Neural crest cell (in vitro differentiated cells): ENCODE results near the gene AGMO. TPM values are rescaled to one million over a fixed set of nuclear protein-coding genes. Genes with fewer than 3 reads are reported as not detected.

Experiments used
- DNase-seq: peaks from one replicate; pipeline ENCODE4 v3.0.0; 2021; ENCODE audit warnings: low read depth, mixed read lengths, low spot score
- H3K27ac Mint-ChIP-seq: one replicate; pipeline ENCODE4 v1.8.0; 2021; ENCODE audit warnings: mild to moderate bottlenecking, mixed read lengths; ENCODE audit not compliant: unreplicated experiment
- H3K27me3 Mint-ChIP-seq: 2 replicates; pipeline ENCODE4 v1.8.0; 2021; ENCODE audit warnings: low read depth, mild to moderate bottlenecking, mixed read lengths
- H3K36me3 Mint-ChIP-seq: 2 replicates; pipeline ENCODE4 v1.8.0; 2021; ENCODE audit warnings: low read depth, mild to moderate bottlenecking, mixed read lengths
- H3K4me1 Mint-ChIP-seq: 2 replicates; pipeline ENCODE4 v1.8.0; 2021; ENCODE audit warnings: mixed read lengths
- H3K4me3 Mint-ChIP-seq: one replicate; pipeline ENCODE4 v1.8.0; 2021; ENCODE audit warnings: mild to moderate bottlenecking, mixed read lengths
- H3K9me3 Mint-ChIP-seq: 2 replicates; pipeline ENCODE4 v1.8.0; 2021; ENCODE audit warnings: mixed read lengths
- total RNA-seq: library from RNA; stranded (reverse); gene quantifications from 2 replicates; pipeline ENCODE4 v1.2.1, GENCODE V29; 2021
- TF ChIP-seq, protein P1 (sequence below): fragments of 200-600 bp; sonication (generic); conservative IDR thresholded peaks from 2 replicates; pipeline ENCODE4 v1.5.0; 2021; ENCODE audit warnings: antibody characterized with exemption, mild to moderate bottlenecking

AGMO gene
- total RNA-seq, 1 donor from 2014 or later = 0.51 TPM

- TF ChIP-seq, protein P1, sequence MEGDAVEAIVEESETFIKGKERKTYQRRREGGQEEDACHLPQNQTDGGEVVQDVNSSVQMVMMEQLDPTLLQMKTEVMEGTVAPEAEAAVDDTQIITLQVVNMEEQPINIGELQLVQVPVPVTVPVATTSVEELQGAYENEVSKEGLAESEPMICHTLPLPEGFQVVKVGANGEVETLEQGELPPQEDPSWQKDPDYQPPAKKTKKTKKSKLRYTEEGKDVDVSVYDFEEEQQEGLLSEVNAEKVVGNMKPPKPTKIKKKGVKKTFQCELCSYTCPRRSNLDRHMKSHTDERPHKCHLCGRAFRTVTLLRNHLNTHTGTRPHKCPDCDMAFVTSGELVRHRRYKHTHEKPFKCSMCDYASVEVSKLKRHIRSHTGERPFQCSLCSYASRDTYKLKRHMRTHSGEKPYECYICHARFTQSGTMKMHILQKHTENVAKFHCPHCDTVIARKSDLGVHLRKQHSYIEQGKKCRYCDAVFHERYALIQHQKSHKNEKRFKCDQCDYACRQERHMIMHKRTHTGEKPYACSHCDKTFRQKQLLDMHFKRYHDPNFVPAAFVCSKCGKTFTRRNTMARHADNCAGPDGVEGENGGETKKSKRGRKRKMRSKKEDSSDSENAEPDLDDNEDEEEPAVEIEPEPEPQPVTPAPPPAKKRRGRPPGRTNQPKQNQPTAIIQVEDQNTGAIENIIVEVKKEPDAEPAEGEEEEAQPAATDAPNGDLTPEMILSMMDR = no peak
- Mint-ChIP-seq H3K4me3 (no peak overlapping the region), H3K4me1 (peaks cover 25% of the 10 kb centered on the region), H3K36me3 (peaks cover 5% of the 10 kb centered on the region), H3K9me3 (peaks cover 4% of the 10 kb centered on the region), H3K27ac (no peak overlapping the region), H3K27me3 (no peaks in the 10 kb centered on the region)
- DNase-seq = no peak
Observed at GRCh38 chr7:15515252-15515651, 46.6 kb downstream of the AGMO start.

DNA sequence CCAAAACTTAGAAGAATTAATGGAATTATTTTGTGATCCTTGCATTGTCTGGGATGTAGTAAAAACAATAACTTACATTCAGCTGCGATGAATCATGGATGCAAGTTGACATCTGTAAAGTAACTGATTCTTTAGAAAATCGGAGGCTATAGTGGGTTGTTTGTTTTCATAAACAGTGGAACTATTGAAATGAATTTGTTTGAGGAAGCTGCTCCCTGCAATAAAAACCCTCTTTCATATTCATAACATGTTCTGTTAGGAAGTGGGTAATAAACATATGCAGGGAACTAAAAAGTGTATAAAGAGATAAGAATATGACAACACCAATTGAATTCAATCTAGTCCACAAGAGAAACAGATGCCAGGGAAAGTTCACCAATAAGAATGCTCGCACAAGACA is 53.6 kb downstream of the AGMO start:
- TF ChIP-seq, protein P1 = no peak
- Mint-ChIP-seq H3K9me3 (peaks cover 3% of the 10 kb centered on the region), H3K4me1 (peaks cover 32% of the 10 kb centered on the region), H3K27me3 (no peaks in the 10 kb centered on the region), H3K27ac (peak overlapping the region; percentile 62), H3K36me3 (no peaks in the 10 kb centered on the region), H3K4me3 (no peak overlapping the region)
- DNase-seq = no peak

DNA sequence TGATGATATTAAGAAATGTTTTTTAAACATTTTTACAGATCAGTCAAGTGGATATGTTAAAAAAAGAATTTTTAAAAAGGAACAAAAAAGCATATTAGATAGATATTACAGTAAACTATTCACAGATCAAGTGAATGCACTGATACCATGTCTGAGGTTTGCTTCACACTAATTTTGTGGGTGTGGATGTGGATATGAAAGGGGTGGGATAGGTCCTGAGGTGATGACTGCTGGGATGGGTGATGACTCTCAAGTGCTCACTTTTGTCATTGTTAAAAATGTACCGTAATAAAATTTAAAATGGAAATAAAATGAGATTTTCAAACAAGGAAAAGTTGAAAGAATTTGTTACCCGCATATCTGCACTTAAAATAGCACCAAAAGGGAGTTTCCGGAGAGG is 54.1 kb downstream of the AGMO start:
- Mint-ChIP-seq H3K27ac (no peak overlapping the region), H3K27me3 (no peaks in the 10 kb centered on the region), H3K4me3 (no peak overlapping the region), H3K9me3 (no peaks in the 10 kb centered on the region), H3K36me3 (no peaks in the 10 kb centered on the region), H3K4me1 (peaks cover 32% of the 10 kb centered on the region)
- no peak for DNase-seq
- TF ChIP-seq, protein P1 = no peak

GRCh38 chr7:15507171-15507570 is 54.6 kb downstream of the AGMO start:
- peaks cover 32% of the 10 kb centered on the region for H3K4me1 Mint-ChIP-seq
- no peak for DNase-seq
- H3K4me3 Mint-ChIP-seq = no peak overlapping the region
- no peaks in the 10 kb centered on the region for H3K27me3 Mint-ChIP-seq
- no peaks in the 10 kb centered on the region for H3K36me3 Mint-ChIP-seq
- no peaks in the 10 kb centered on the region for H3K9me3 Mint-ChIP-seq
- no peak overlapping the region for H3K27ac Mint-ChIP-seq
- TF ChIP-seq, protein P1 = no peak

- DNase-seq = no peak
- TF ChIP-seq, protein P1 = no peak
- no peak overlapping the region for H3K27ac Mint-ChIP-seq
Observed at GRCh38 chr7:15505761-15506160, 56.1 kb downstream of the AGMO start.

GRCh38 chr7:15504351-15504750 is 57.5 kb downstream of the AGMO start:
- Mint-ChIP-seq H3K4me3 (no peak overlapping the region), H3K27ac (no peak overlapping the region), H3K9me3 (no peaks in the 10 kb centered on the region), H3K4me1 (peaks cover 23% of the 10 kb centered on the region), H3K36me3 (no peaks in the 10 kb centered on the region), H3K27me3 (no peaks in the 10 kb centered on the region)
- no peak for DNase-seq
- TF ChIP-seq, protein P1 = no peak

More at GRCh38 chr7:15505761-15506160, 56.1 kb downstream of the AGMO start:
- Mint-ChIP-seq H3K36me3 (no peaks in the 10 kb centered on the region), H3K4me3 (no peak overlapping the region), H3K9me3 (no peaks in the 10 kb centered on the region), H3K27me3 (no peaks in the 10 kb centered on the region), H3K4me1 (peaks cover 23% of the 10 kb centered on the region)
